ENCODE data around the gene ACTRT2.

The ACTRT2 gene

DNA sequence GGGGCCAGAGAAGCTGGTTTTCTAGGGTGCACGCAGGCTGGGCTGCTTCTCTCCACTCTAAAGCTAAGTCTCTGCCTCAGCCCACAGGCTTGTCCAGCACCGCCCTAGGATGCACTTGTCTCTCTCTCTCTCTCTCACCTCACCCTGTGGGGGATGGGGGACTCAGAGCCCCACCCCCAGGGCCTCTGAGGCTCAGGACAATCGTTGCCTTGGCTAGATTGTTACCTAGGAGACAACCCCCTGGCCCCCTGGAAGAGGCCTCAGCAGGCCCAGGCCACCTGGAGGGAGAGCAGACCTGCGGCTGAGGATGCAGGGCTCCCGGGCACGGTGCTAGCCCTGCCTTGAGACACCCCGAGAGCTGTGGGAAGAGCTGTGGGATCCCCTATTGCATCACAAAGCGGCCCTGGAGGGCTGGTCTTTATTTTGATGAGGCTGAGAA, at the start of gene ACTRT2:
Gene ACTRT2 (plus strand): TSS at position 235 of the 439 bp plus-strand sequence. CDS start 220 bp downstream, outside the sequence.
- DNase-seq, result no peak

DNA sequence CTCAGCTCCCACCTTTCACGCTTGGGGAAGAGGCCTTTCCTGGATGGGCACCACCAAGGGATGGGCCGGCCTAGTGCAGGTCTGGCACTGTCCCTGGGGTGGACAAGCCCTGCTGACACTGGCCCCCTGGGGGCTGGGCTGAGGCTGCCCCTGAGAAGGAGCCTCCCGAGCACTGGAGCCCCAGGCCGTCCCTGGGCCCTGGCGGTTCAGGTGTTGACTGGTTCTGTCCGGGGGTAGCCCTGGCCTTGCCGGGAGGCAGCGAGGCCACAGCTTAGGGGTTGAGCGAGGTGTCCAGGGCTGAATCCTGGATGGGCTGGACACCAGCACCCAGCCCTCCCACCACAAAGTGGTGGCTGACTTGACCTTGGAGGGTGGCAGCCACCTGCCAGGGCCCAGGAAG, 49.7 kb upstream of the ACTRT2 start:
- DNase-seq, result no peak

DNA sequence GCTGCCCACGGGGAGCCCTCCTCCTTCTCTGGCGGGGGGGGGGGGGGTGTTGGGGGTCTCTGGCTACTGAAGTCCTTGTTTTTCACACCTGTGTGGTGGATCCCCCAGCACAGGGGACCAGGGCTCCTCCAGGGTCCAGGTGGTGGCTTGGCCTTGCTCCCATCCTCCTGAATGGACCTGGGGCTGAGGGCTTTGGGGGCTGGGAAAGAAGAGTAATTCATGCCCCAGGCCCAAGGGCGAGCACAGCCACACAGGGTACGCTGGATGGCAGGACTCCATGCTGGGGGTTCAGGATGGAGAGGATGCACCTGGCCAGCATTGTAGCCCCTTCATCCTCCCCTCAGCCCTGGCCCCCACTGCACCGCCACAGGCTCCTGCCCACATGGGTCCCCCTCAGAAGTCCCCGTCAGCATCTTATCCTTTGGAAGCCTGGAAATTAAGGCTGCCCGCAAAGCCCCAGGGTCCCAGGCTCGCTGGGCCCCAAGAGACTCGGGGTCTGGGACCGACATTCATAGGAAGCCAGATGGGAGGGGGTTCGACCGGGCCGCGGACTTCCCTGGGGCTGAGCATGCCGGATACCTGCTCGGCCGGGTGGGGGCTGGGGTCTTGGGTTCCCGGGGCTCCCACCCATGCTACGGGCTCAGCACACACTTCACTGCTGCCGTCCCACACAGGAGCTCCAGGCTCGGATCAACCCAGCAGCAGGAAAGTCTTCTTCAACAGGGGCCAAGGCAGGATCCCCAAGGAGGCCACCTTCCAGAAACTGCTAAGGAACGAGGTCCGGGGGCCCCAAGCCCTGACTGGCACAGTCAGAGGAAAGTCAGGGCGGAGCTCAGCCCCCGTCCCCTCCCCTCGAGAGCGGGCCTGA, 49.0 kb upstream of the ACTRT2 start:
- no peak for DNase-seq

DNA sequence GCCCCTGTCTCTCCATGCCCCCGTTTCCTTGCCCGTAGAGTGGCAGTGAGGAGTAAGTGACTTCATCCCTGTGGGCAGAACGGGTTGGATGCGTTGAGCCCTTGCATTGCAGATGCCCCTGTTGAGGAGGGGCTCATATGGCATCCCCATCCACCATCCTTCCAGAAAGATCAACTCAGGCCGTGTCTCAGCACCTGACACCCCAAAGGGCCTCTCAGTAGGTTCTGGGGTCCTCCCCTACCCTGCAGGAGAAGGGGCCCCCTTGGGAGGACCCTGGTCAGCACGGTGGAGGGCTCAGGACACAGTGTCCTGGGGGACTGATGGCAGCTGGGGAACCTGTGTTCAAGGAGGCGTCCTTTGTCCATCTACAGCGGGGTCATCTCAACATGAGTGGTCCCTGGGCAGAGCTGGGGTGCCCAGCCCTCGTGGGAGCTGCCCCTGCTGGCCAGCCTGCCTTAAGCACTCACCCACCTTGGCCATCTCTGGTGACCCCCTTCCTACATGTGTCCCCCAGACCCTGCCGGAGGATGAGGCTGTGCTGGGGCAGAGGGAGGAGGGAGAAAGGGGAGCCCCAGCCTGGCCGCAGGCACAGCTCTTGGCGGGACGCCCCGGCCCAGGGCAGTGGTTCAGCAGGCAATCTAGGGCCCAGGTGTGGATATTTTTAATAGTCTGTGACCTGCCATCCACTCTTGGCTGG, 48.2 kb upstream of the ACTRT2 start:
- DNase-seq, result no peak

DNA sequence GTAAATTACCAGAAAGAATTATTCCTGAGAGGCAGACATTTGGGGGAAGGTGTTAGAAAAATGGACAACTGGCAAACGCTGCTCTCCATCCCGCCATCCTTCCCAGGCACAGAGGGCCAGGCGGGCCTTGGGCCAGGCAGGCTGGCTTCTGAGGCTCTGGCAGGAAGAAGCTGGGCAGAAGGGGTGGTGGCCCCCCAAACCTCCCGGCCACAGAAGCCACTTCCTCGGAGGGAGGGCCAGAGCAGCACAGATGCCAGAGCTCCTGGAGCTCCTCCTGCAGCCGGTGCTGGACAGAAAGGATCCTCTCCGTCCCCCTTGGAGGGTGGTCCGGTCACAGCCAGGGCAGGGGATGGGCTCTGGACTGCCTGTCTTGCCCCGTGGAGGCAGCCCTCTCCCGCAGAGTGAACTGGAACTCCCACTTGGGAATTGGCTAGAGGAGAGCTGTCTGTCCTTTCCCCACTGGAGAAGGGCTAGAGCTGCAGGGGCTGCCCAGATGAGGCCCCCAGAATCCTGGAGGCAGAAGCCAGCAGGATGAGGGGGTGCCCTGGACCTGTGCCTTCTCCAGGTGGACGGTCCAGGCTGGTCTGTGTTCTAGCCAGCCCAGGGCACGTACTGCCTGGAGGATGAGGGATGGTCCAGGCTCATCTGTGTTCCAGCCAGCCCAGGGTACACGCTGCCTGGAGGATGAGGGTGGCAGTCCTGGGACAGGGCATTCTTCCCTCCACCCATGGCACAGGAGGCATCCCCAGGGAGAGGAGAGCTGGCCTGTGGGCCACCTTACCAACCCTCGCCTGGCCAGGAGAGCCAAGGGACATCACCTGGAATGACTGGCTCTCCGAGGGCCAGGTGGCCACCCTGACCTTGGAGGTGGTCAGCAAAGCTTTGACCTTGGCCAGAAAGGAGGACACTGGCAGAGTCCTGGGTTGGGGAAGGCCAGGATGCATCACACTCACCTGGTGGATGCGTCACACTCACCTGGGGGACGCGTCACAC, 47.4 kb upstream of the ACTRT2 start:
- no peak for DNase-seq

DNA sequence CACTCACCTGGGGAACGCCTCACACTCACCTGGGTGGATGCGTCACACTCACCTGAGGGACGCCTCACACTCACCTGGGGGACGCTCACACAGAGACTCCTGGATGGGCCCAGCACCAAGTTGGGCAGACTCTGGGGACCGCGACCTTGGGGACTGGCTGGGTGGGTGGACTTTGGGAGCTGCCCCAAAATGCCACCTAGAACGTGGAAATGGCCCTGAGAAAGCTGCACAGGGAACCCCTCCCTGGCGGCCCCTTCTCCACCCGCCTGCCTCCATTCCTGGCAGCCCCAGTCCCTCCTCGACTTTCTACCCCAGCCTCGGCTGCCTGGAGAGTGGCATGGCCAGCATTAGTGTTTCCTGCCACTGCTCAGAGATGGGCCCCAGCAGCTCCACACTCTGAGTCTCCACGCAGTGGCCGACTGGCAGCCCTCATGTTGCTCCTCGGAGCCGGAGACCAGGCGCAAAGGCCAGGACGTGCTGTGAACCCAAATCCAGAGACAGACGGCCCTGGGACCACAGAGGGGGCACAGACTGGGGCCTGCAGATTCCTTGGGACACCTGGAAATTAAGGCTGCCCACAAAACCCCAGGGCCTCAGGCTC, 46.5 kb upstream of the ACTRT2 start:
- no peak for DNase-seq

DNA sequence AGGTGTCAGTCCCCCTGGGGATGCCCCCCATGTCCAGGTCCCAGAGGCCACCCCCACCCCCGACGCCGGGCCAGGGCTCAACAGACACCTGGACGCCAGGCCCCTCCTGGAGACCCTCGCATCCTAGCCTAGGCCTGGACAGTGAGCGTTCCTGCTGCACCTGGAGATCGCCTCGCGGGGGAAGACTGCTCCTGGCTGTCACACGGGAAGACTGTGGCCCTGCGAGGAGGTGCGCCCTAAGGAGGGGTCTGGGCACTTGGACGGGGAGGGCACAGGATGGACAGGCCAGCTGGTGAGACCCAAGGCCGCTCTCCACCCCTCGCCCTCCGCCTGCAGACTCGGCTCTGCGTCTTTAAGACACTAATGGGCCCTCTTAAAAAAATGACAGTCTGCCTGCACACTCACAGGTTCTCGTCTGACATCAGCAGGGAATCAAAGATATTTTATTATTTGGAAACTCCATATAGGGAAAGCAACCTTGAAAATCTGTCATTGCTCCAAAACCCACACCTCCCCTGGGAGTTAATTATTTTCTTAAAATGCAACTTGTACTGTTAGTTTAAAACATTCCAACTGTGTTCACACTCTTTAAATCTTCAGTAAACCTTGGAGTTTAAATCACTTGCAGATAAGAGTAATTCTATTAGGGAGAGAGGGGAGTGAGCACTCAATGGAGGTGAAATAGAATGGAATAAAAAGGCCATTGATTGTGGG, 45.6 kb upstream of the ACTRT2 start:
- no peak for DNase-seq

DNA sequence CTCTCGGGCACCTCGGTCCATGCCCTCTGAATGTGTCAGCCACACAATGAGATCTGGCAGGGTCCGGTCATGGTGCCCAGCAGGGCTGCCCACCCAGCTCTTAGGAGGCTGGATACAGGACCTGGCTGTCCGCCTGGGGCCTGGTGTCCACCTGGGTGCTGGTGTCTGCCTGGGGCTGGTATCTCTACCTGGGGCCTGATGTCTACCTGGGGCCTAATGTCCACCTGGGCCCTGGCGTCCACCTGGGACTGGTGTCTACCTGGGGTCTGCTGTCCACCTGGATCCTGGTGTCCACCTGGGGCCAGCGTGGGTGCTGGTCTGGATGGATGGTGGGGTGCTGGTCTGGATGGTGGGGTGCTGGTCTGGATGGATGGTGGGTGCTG, 45.1 kb upstream of the ACTRT2 start:
- no peak for DNase-seq

DNA sequence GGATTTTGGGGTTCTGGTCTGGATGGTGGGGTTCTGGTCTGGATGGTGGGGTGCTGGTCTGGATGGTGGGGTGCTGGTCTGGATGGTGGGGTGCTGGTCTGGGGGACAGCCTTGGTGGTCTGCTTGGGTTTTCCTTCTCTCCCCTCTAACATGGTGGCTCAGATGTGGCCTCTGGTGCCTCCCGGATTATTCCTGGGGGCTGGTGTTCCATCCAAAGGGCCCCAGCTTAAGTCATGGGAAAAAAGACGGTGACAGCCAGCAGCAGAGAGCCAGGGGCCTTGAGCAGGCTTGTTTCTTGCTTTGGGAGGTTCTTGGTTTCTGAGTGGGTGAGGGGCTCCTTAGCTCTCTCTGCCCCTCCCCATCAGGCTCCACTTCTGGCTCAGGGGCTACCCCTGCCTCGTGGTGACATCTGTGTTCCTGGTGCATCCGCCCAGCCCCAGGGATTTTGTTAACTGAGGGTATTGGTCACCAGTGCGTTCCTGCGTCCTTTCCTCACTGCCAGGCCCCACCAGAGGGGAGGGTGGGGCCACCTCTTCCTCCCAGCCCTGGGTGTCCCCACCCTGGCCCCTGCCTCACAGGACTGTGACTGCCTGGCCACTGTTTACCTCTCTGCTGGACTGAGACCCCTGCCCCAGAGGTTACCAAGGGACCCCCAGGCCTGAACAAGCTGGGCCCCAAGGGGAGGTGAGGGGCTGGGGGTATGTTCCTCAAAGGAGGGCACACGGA, 43.2 kb upstream of the ACTRT2 start:
- DNase-seq, result no peak

DNA sequence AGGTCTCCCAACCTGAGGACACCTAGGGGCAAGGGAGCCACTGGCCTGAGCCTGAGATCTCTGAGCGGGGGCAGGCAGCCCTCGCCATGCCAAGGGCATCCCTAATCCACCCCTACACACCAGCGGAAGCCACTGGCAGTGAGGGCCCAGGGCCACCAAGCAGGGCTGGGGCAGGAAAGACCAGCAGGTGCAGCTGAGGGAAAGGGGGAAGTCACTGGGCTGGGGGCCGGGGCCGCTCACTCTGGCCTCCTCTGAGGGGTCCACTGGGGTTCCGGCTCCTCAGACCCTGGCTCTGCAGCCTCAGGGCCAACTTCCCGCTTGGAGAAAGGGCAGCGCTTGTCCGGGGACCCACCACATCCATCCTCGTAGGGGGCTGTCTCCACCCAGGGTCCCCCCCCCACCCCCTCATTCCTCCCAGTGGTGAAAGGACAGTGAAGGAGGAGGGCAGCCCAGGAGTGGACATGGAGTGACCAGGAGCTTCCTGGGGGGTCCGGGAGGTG, 42.5 kb upstream of the ACTRT2 start:
- no peak for DNase-seq

DNA sequence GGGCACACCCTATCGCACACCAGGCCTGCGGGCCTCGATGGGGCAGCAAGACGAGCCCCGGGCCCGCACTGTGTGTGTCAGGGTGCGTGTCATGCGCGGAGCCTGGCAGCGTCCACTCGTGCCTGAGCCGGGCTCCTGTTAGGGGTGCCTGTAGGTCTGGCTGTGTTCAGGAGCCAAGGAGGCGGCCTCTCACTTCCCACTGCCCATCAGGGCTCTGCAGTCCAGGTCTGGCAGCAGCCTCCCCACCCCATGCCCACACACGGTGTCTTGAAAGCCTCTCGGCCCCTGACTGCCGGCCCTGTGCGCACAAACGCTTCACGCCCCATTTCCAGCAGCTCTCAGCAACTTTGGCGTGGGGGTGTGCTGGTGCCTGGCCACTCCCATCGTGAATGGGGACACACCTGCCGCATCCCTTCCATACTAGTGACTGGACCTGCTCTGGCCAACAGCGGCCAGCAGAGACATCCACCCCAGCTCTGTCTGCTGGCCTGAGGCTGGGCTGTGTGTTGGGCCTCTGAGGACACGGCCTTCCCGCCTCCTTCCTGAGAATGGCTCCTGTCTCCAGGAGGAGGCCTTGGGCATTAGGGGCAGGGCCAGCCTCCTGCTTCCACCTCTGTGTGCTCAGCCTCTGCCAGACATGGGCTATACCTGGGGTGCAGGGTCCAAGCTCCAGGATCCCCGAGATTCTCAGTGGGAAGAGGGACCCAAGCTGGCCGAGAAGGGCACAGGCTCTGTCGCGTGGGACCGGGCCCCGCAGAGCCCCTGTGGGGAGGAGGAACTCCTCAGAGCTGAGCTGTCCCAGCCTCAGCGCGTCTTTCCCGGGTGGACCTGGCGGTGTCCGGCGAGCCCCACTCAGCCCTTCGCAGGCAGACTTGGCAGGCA, 41.8 kb upstream of the ACTRT2 start:
- no peak for DNase-seq

DNA sequence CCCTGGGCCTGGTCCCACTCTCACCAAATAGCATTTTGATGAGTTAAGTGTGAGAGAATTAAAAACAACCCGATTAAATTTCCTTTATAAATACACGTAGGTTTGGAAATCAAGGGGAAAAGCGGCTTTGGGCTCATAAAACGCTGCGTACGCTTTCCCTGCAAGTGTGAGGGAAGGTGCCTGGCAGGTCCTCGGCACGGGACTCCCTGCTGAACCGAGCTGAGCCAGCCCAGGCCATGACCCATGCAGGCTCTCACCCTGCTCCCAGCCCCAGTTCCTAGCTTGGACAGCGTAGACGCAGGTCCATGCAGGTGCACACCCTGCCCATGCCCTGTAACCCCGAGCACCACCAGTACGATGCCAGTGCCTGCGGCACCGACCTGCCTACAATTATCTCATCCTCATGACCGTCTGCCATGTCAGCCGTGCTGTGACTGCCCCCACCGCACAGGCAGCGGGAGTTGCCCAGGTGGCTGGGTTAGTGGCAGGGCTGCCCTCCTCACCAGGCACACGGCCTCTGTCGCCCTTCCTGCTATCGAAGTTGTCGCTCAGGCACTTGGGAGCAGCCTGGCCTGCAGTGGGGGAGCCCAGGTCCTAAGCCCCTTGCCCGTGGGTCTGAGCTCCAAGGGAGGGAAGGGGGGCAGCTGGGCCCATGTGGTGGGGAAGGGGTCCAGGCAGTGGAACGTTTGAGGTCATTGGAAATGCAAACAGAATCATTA, 41.0 kb upstream of the ACTRT2 start:
- no peak for DNase-seq

DNA sequence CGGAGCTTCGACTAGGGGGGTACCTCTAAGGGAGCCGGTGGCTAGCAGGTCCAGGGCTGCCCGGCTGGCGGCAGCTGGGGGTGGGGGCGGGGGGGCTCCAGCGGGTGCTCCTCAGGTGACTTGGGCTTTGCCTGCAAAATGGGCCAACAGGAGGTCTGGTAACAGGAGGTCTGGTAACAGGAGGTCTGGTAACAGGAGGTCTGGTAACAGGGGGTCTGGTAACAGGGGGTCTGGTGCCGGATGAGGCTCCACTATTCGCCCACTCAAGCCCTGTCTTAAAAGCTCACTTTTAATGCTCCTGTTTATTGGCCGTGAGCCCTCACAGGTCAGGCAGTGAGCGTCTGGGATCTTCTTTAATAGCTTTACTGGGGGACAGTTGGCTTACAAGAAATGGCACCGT, 40.4 kb upstream of the ACTRT2 start:
- no peak for DNase-seq

DNA sequence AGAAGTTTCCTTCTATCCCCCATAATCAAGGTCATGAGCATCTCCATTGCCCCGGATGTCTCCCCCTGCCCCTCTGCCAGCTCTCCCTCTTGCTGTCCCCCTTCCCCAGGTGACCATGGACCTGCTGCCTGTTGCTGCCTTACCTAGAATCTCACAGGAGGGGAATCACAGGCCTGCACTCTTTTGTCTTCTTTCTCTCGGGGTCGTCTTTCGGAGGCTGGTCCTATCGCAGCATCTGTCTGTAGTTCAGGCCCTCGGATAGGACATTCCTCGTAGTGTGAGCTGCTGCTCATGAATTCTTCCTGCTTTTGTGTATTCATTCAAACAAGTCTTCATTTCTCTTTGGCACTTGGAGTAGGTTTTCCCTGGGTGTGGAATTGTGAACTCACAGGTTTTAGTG, 39.9 kb upstream of the ACTRT2 start:
- no peak for DNase-seq

DNA sequence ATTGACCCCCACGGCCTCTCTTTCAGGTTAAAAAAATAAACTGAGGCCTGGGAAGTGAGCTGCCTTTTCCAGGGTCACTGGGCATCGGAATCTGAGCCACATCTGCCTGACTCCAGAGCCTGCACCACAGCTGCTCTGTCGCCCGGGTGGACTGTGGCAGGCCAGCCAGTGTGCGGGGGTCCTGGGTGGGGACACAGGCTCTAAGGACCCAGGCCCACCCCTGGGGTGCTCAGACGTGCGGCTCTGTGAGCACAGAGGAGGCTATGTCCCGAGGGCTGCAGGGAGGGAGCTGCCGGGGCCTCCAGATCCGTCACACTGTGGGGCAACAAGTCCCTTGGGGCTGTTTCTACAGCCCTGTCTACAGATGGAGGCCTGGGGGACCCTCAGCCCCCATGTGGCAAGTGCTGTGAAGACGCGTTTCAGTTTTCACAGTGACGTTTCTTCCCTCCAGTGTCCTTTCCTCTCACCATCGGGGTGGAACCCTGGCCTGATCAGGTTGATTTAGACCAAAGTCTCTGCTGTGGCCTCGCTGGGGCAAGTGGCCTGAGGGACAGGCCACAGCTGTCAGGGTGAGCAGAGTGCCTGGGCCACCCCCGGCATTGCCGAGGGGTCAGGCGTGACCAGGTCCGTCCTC, 39.2 kb upstream of the ACTRT2 start:
- no peak for DNase-seq

DNA sequence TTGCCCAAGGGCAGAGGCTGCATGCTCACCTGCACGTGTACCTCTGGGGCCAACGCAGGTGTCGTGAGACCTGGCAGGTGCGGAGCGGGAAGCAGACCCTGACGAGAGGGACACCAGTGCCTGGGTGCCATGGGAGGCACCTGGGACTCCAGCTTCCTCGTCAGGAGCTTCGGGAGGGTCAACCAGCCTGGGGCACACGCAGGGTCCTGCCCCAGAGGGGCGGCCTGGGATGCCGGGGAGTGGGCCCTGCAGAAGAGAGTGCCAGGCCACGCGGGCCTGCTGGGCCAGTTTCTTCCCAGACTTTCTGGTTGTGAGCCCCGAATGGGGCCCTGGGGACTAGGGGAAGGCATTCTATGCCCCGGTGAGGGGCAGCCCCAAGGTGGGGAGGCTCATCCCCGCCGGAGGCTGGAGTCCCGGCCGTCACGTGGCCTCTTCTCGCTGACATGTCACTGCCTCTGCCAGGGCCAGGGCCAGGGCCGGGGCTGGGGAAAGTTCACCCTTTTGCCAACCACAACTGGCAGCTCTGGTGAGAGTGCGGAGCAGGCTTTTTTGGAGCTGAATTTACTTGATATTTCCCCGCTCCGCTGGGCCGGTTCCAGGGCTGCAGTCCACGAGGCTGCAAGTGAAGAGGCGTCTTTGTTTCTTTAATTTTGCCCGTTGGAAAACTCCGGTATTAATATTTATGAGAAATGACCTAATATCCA, 38.5 kb upstream of the ACTRT2 start:
- no peak for DNase-seq

DNA sequence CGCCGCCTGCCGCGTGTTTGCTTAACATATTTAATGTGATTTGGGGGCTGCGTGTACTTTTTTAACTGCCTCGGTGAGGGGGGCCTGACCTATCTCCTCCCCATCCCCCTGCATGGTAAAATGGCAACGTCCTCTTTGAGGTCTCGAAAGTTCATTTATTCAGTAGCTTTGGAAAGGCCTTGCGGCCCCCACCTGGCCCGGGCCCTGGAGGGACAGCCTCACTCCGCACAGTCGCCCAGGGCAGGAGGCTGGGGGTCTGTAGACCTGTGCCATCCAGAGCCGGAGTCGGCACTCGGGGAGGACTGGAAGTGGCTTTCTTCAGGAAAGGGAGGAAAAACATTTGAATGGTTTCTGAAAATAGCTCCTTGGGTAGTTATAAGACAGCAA, 38.0 kb upstream of the ACTRT2 start:
- DNase-seq, result no peak

Data from bone marrow (tissue), 2 donors.